ENCODE results near the gene ZNF549. TPM values are rescaled to one million over a fixed set of nuclear protein-coding genes. Genes with fewer than 3 reads are reported as not detected.

ZNF549 gene
- total and polyA plus RNA-seq, 2 of the 13 experiments (the other 11 are each of a cell fraction or from before 2014, with no cell fraction given) = 2.8 to 6.4 TPM

- POLR2A ChIA-PET = no interaction called here
- 61% methylated on average over 12 of the region's 21 CpGs for WGBS (ENCODE audit: low lambda C conversion rate)
- CTCF ChIA-PET (ENCODE audit: low intra/inter-chr PET ratio, low total read pairs) = no interaction called here
Measured at GRCh38 chr19:57583104-57583520, 56.0 kb downstream of the ZNF549 start.

More at GRCh38 chr19:57583104-57583520, 56.0 kb downstream of the ZNF549 start:
- Histone ChIP-seq H3K36me3 (replicated peaks in 1 of 2; ENCODE audit: control insufficient read depth in 1 of 2, insufficient read depth in 2 of 2, low read length in 2 of 2) (no peaks in the 10 kb centered on the region), H2AFZ (ENCODE audit: low read length) (no peak overlapping the region), H3K4me2 (ENCODE audit: low read depth, low read length) (no peak overlapping the region), H3K4me3 (replicated peaks in 1 of 3; ENCODE audit: insufficient read depth in 1 of 3, low read depth in 2 of 3, low read length in 3 of 3) (no peak overlapping the region), H3K79me2 (ENCODE audit: insufficient read depth, low read length) (peaks cover 2% of the 10 kb centered on the region), H4K20me1 (ENCODE audit: insufficient read depth, low read length) (no peaks in the 10 kb centered on the region), H3K9me3 (ENCODE audit: low read length) (no peaks in the 10 kb centered on the region), H3K9ac (ENCODE audit: insufficient read depth, low read depth, low read length) (no peak overlapping the region), H3K27ac (ENCODE audit: extremely low read length, insufficient read depth, low read length) (no peak overlapping the region), H3K27me3 (ENCODE audit: control insufficient read depth in 1 of 2, insufficient read depth in 2 of 2, low read length in 2 of 2) (no peaks in the 10 kb centered on the region; a peak in 1 of 5 replicates), H3K4me1 (ENCODE audit: insufficient read depth, low read length) (peaks cover 14% of the 10 kb centered on the region)
- TF ChIP-seq ZNF513 (CRISPR knock-in tag; conservative IDR thresholded peaks at IDR 0.05) (no peak), ZEB1 (IDR thresholded peaks at IDR 0.05; ENCODE audit: insufficient replicate concordance, low read depth) (no peak), ZKSCAN1 (IDR thresholded peaks at IDR 0.05; ENCODE audit: low read length) (no peak), HMGA1 (CRISPR knock-in tag; conservative IDR thresholded peaks at IDR 0.05) (no peak), ATF1 (CRISPR knock-in tag; IDR thresholded peaks at IDR 0.05) (no peak), KDM5A (IDR thresholded peaks at IDR 0.05; ENCODE audit: borderline replicate concordance, low read length) (no peak), CCDC6 (CRISPR knock-in tag; IDR thresholded peaks at IDR 0.05) (no peak), ZNF597 (CRISPR knock-in tag; IDR thresholded peaks at IDR 0.05) (no peak), ZBTB39 (CRISPR knock-in tag; IDR thresholded peaks at IDR 0.05) (no peak), TP53 (CRISPR knock-in tag; conservative IDR thresholded peaks at IDR 0.05) (no peak), ZNF460 (CRISPR knock-in tag; IDR thresholded peaks at IDR 0.05; ENCODE audit: borderline replicate concordance) (no peak), PREB (CRISPR knock-in tag; IDR thresholded peaks at IDR 0.05) (no peak), ZNF75D (CRISPR knock-in tag; IDR thresholded peaks at IDR 0.05; ENCODE audit: borderline replicate concordance) (no peak), LBX2 (CRISPR knock-in tag; IDR thresholded peaks at IDR 0.05; ENCODE audit: borderline replicate concordance) (no peak), NBN (conservative IDR thresholded peaks at IDR 0.05) (no peak), MIER3 (CRISPR knock-in tag; IDR thresholded peaks at IDR 0.05; ENCODE audit: borderline replicate concordance) (no peak), AGO1 (IDR thresholded peaks at IDR 0.05; ENCODE audit: low read depth, low read length, poor library complexity, severe bottlenecking) (no peak)
- no peak for DNase-seq (ENCODE audit: low spot score)
- in situ Hi-C loops (cut with HindIII; ENCODE audit: extremely low pct_ligation_motif_present, low pct_unique_long_range_greater_than_20kb) = no loop called here
- no peak for ATAC-seq
- no TSS peak for BruUV-seq (replicated peaks)
- intact Hi-C loops (cut with micrococcal nuclease; ENCODE audit: unreplicated experiment) = no loop called here
- FAIRE-seq = no peak

Data from HepG2 (cell line).